CD8-positive, alpha-beta memory T cell (primary cell): Measurements from ENCODE around the gene TXLNG. TPM values are rescaled to one million over a fixed set of nuclear protein-coding genes. Genes with fewer than 3 reads are reported as not detected.

Experiments
- CTCF ChIA-PET: fragments of 350-600 bp; sonication (Branson Sonifier 250); formaldehyde crosslinking; loops from one replicate; lab custom pipeline; 2021; ENCODE audit warnings: antibody characterized with exemption; lab: Charles Lee
- POLR2A ChIA-PET: fragments of 350-600 bp; sonication (Branson Sonifier 250); formaldehyde crosslinking; loops from one replicate; lab custom pipeline; 2021; ENCODE audit warnings: antibody characterized with exemption; lab: Charles Lee
- DNase-seq, 5 donors: peaks; one replicate each; pipeline versions ENCODE4 v3.0.0 to v3.0.0-alpha.2; 2020 to 2022; ENCODE audit warnings: mixed read lengths in 1 of 5
- H3K27ac ChIP-seq: one replicate; pipeline ENCODE4 v1.7.0; 2013; ENCODE audit warnings: low read depth, mild to moderate bottlenecking, low read length, moderate library complexity
- H3K27me3 ChIP-seq: 2 replicates; pipeline ENCODE4 v1.7.0; 2013; ENCODE audit warnings: low read length, mild to moderate bottlenecking; ENCODE audit not compliant: insufficient read depth, poor library complexity, severe bottlenecking
- H3K36me3 ChIP-seq: 2 replicates; pipeline ENCODE4 v1.7.0; 2013; ENCODE audit warnings: mild to moderate bottlenecking, low read length, moderate library complexity; ENCODE audit not compliant: insufficient read depth
- H3K4me1 ChIP-seq: 2 replicates; pipeline ENCODE4 v1.7.0; 2013; ENCODE audit warnings: mild to moderate bottlenecking, low read length, moderate library complexity; ENCODE audit not compliant: insufficient read depth
- H3K4me3 ChIP-seq: 2 replicates; pipeline ENCODE4 v1.7.0; 2013; ENCODE audit warnings: mild to moderate bottlenecking, low read length
- H3K9me3 ChIP-seq: 2 replicates; pipeline ENCODE4 v1.7.0; 2013; ENCODE audit warnings: mild to moderate bottlenecking, low read length
- H3K27ac Mint-ChIP-seq, 8 donors: one replicate each; pipeline ENCODE4 v1.8.0; 2020 to 2021; ENCODE audit warnings: mixed read lengths in 8 of 8, mild to moderate bottlenecking in 6 of 8, inconsistent platforms in 3 of 8, moderate library complexity in 3 of 8
- H3K27me3 Mint-ChIP-seq, 2 donors: one replicate each; pipeline ENCODE4 v1.8.0; 2020 to 2021; ENCODE audit warnings: mixed read lengths in 2 of 2, mild to moderate bottlenecking in 1 of 2, moderate library complexity in 1 of 2
- H3K36me3 Mint-ChIP-seq, 3 donors: one replicate each; pipeline ENCODE4 v1.8.0; 2020 to 2021; ENCODE audit warnings: mixed read lengths in 3 of 3, inconsistent platforms in 1 of 3, mild to moderate bottlenecking in 1 of 3
- H3K4me1 Mint-ChIP-seq, 3 donors: one replicate each; pipeline ENCODE4 v1.8.0; 2020 to 2021; ENCODE audit warnings: mixed read lengths in 3 of 3, inconsistent platforms in 1 of 3, mild to moderate bottlenecking in 1 of 3
- H3K4me3 Mint-ChIP-seq, 7 donors: one replicate each; pipeline ENCODE4 v1.8.0; 2020 to 2021; ENCODE audit warnings: mixed read lengths in 7 of 7, mild to moderate bottlenecking in 6 of 7, moderate library complexity in 4 of 7, inconsistent platforms in 2 of 7
- H3K9me3 Mint-ChIP-seq, 5 donors: one replicate each; pipeline ENCODE4 v1.8.0; 2020 to 2022; ENCODE audit warnings: mixed read lengths in 5 of 5, mild to moderate bottlenecking in 3 of 5, moderate library complexity in 2 of 5, inconsistent platforms in 1 of 5
- polyA plus RNA-seq: library from polyadenylated mRNA; unstranded; fragments of 300-500 nt; fragmentation: Illumina TruSeq; gene quantifications from one replicate; pipeline ENCODE4 v1.2.3, GENCODE V29; 2021
- total RNA-seq, 2 experiments: library from RNA; stranded (reverse); gene quantifications; one replicate each; pipeline ENCODE4 v1.2.3, GENCODE V29; 2021

The TXLNG gene
- total and polyA plus RNA-seq, 3 experiments from 2014 or later: 18.3 to 23.3 (median 22.4) TPM

DNA sequence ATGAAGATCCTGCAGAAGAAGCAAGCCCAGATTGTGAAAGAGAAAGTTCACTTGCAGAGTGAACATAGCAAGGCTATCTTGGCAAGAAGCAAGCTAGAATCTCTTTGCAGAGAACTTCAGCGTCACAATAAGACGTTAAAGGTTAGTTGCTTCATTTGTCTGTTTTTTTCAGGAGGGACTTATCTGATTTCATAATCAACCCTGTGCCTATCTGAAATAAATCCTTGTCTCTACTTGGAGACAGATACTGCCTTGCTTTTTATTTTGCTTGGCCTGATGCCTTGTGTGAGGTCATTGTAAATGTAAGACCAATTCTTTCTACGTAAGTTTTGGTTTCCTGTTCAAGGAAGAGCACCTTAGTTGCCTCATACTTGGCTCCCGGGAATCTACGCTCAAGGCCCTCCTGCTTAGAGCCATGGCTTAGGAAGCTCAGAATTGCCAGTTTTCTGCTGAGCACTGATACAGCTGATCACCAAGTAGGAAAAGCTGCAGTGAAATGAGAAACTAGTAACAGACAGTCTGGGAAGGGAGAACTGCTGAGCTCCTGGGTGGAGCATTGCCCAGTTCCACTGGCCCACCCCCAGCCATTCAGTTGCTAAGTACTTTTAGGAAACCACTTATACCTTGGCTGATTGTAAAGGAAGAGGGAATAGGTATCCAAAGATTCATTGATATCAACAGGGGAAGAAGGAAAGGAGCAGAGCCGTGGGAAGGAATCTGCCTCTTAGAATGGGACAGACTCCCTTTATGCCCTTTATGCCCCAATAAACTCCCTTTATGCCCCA, 42.0 kb downstream of the TXLNG start:
- Histone ChIP-seq H3K27ac (no peak overlapping the region), H3K4me1 (no peaks in the 10 kb centered on the region), H3K9me3 (no peaks in the 10 kb centered on the region), H3K4me3 (no peak overlapping the region), H3K36me3 (peaks cover 11% of the 10 kb centered on the region), H3K27me3 (no peaks in the 10 kb centered on the region)
- Mint-ChIP-seq H3K4me3 (no peak overlapping the region), H3K27me3 (no peaks in the 10 kb centered on the region), H3K27ac (peak overlapping the region in 2 of 8 donors; percentile 34 to 66), H3K9me3 (no peaks in the 10 kb centered on the region), H3K36me3 (peaks cover 13 to 50% (median 20%) of the 10 kb centered on the region in 3 donors), H3K4me1 (no peaks in the 10 kb centered on the region)
- POLR2A ChIA-PET: no interaction called here
- CTCF ChIA-PET: interaction anchor here (2.6 kb wide), 1 partner anchor 63 kb away, joined by 9 read pairs; no protein-coding TSS in a partner anchor
- DNase-seq: no peak

DNA sequence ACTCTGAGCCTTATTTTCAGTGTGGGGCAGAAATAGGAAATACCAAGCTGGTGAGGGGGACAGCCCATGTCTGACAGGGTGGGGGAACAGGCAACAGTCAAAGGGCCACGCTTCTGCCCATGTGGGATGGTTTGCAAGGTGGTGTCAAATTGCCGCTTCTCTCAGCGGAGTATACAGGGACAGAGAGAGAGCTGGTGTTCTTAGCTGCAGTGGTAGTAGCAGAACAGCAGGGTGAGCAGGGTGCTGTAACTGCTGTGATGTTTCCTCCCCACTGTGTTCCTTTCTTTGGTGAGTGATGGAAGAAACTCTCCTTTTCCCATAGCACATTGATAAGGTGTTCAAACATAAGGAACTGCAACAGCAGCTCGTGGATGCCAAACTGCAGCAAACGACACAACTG, 46.0 kb downstream of the TXLNG start:
- CTCF ChIA-PET: no interaction called here
- POLR2A ChIA-PET: no interaction called here

DNA sequence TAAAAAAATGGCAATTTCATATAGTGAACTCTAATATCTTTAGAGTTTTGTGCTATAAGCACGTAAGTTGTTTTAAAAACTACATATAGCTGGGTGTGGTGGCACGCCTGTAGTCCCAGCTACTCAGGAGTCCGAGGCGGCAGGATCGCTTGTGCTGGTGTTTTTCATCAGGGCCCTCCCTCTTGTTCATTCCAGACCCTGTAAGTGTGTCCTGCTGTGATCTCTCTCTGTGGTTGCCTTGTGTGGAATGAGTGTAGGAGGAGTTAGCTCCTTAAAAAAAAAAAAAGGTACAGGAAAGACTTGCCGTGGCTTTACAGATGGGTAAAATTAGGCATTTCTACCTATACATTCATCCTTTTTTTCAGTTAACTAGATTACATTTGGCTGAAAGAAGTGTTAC, 48.5 kb downstream of the TXLNG start:
- H3K4me3 Mint-ChIP-seq: no peak overlapping the region

More for the DNA sequence above, 46.0 kb downstream of the TXLNG start:
- Histone ChIP-seq H3K27ac (no peak overlapping the region), H3K9me3 (no peaks in the 10 kb centered on the region), H3K4me3 (no peak overlapping the region), H3K4me1 (no peaks in the 10 kb centered on the region), H3K36me3 (peaks cover 12% of the 10 kb centered on the region), H3K27me3 (no peaks in the 10 kb centered on the region)
- peaks cover 0 to 1% (median 0%) of the 10 kb centered on the region in 3 donors for H3K4me1 Mint-ChIP-seq
- peak overlapping the region in 2 of 8 donors; percentile 4 to 15 for H3K27ac Mint-ChIP-seq
- H3K9me3 Mint-ChIP-seq: no peaks in the 10 kb centered on the region
- no peak for DNase-seq
- H3K36me3 Mint-ChIP-seq: peaks cover 19 to 63% (median 20%) of the 10 kb centered on the region in 3 donors
- peaks cover 0 to 3% of the 10 kb centered on the region in 2 donors for H3K27me3 Mint-ChIP-seq
- no peak overlapping the region for H3K4me3 Mint-ChIP-seq

DNA sequence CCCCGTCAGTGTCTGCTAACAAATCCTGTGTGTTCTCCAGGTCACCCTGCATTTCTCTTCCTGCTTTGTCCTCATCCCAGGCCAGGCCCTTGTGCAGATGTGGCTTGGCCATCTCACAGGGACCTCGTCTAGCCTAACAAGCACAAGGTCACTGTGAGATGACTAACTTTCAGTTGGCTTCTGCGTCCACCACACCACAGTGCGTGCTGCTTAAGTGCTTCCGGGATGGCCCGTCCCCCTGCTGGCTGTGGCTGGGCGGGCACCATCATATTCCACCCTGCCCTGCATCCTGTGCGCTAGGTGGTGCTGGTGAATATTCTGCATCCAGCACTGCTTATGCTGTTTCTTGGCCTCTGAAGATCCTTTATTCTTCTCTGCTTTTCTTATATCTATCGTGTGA, 50.1 kb downstream of the TXLNG start:
- Histone ChIP-seq H3K27me3 (no peaks in the 10 kb centered on the region), H3K9me3 (no peaks in the 10 kb centered on the region), H3K4me3 (no peak overlapping the region), H3K4me1 (no peaks in the 10 kb centered on the region), H3K36me3 (peaks cover 17% of the 10 kb centered on the region), H3K27ac (no peak overlapping the region)
- H3K36me3 Mint-ChIP-seq: peaks cover 11 to 83% (median 26%) of the 10 kb centered on the region in 3 donors
- H3K9me3 Mint-ChIP-seq: no peaks in the 10 kb centered on the region
- peaks cover 0 to 1% (median 0%) of the 10 kb centered on the region in 3 donors for H3K4me1 Mint-ChIP-seq
- DNase-seq: peak in 1 of 5 donors; percentile 1
- no peak overlapping the region for H3K4me3 Mint-ChIP-seq
- CTCF ChIA-PET: no interaction called here
- H3K27ac Mint-ChIP-seq: peak overlapping the region in 6 of 8 donors; percentile 43 to 78 (median 60)
- peaks cover 0 to 3% of the 10 kb centered on the region in 2 donors for H3K27me3 Mint-ChIP-seq
- POLR2A ChIA-PET: no interaction called here

More for the DNA sequence above, 48.5 kb downstream of the TXLNG start:
- Mint-ChIP-seq H3K27ac (peak overlapping the region in 1 of 8 donors; percentile 61), H3K27me3 (peaks cover 0 to 3% of the 10 kb centered on the region in 2 donors), H3K36me3 (peaks cover 13 to 74% (median 22%) of the 10 kb centered on the region in 3 donors), H3K9me3 (no peaks in the 10 kb centered on the region), H3K4me1 (peaks cover 0 to 1% (median 0%) of the 10 kb centered on the region in 3 donors)
- Histone ChIP-seq H3K27me3 (no peaks in the 10 kb centered on the region), H3K9me3 (no peaks in the 10 kb centered on the region), H3K4me3 (no peak overlapping the region), H3K36me3 (peaks cover 21% of the 10 kb centered on the region), H3K4me1 (no peaks in the 10 kb centered on the region), H3K27ac (no peak overlapping the region)
- CTCF ChIA-PET: interaction anchor here (1.2 kb wide), 1 partner anchor 58 kb away, joined by 3 read pairs; no protein-coding TSS in a partner anchor
- POLR2A ChIA-PET: no interaction called here
- no peak for DNase-seq

DNA sequence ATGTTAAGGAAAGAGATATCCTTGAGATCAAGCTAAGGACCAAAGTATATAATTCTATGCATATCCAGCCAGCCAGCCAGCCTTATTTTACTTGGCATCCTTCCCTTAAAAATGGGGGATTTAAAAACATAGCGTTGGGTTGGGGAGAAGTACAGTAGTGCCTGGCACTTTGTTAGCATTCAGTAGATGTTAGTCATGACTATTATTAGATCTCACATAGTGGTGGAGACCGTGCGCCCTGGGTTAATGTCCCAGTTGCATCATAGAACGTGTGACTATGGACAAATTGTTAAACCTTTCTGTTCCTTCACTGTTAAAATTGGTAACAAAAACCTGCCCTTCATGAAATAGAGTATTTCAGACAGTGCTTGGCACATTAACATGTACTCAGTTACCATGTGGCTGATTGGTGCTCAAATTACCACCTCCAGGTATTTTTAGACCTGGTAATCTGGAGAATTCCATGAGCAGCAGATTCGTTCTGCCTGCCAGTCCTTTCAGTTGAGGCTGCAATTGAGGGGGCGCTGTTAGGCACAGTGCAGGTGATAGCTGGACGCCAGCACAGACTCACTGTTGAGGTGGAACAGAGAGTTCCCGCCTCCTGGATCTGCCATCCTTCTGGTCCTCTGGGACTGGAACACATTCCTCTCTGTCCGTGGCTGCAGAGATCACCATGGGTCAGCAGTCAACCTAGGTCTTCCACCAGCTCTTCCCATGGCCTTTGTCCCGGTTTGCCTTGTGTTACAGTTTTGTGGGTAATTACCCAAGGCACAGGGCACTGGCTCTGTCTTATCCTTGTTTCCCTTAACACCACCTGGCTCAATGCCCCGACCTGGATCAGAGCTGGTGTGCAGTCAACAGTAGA, 52.2 kb downstream of the TXLNG start:
- no peak overlapping the region for H3K4me3 Mint-ChIP-seq
- POLR2A ChIA-PET: no interaction called here
- DNase-seq: no peak
- Histone ChIP-seq H3K27me3 (no peaks in the 10 kb centered on the region), H3K4me1 (no peaks in the 10 kb centered on the region), H3K36me3 (peaks cover 18% of the 10 kb centered on the region), H3K4me3 (no peak overlapping the region), H3K9me3 (no peaks in the 10 kb centered on the region), H3K27ac (no peak overlapping the region)
- H3K4me1 Mint-ChIP-seq: peaks cover 0 to 1% (median 0%) of the 10 kb centered on the region in 3 donors
- CTCF ChIA-PET: no interaction called here
- H3K27ac Mint-ChIP-seq: peak overlapping the region in 3 of 8 donors; percentile 17 to 54 (median 21)
- H3K9me3 Mint-ChIP-seq: no peaks in the 10 kb centered on the region
- peaks cover 14 to 83% (median 29%) of the 10 kb centered on the region in 3 donors for H3K36me3 Mint-ChIP-seq
- peaks cover 0 to 3% of the 10 kb centered on the region in 2 donors for H3K27me3 Mint-ChIP-seq

DNA sequence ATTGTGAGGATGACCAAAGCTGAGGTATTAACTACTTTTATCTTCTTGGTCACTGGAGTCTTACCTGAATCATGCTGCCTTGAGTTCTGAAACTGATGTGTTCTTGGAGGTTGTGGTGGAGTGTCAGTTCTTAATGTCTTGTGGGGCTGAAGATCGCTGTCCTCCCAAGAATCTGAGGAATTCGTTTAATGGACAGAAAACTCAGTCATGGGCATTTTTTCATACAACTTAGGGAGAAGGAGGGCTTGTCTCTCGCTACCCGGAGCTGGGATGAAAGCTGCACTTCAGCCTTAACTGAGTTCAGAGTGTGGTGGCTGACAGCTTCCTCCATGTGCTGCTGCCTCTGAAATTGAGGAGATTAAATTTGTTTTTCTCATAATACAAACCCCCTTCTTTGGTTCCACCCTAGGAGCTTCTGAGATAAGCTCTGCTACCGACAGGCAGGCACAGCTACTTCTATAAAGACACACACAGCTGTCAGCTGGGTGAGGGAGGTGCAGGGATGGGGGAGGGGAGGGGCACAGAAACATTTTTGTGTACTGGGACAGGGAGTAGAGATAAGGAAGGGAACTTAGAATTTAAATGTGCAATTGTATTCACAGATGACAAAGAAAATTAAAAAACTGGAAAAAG, 53.1 kb downstream of the TXLNG start:
- Mint-ChIP-seq H3K9me3 (no peaks in the 10 kb centered on the region), H3K27ac (peak overlapping the region in 1 of 8 donors; percentile 54), H3K36me3 (peaks cover 17 to 81% (median 25%) of the 10 kb centered on the region in 3 donors), H3K4me3 (no peak overlapping the region), H3K27me3 (peaks cover 0 to 3% of the 10 kb centered on the region in 2 donors), H3K4me1 (peaks cover 0 to 1% (median 0%) of the 10 kb centered on the region in 3 donors)
- peaks cover 21% of the 10 kb centered on the region for H3K36me3 ChIP-seq
- H3K9me3 ChIP-seq: no peaks in the 10 kb centered on the region
- DNase-seq: no peak
- H3K4me3 ChIP-seq: no peak overlapping the region
- H3K27me3 ChIP-seq: no peaks in the 10 kb centered on the region
- no peak overlapping the region for H3K27ac ChIP-seq
- ChIA-PET CTCF (no interaction called here), POLR2A (no interaction called here)
- no peaks in the 10 kb centered on the region for H3K4me1 ChIP-seq

DNA sequence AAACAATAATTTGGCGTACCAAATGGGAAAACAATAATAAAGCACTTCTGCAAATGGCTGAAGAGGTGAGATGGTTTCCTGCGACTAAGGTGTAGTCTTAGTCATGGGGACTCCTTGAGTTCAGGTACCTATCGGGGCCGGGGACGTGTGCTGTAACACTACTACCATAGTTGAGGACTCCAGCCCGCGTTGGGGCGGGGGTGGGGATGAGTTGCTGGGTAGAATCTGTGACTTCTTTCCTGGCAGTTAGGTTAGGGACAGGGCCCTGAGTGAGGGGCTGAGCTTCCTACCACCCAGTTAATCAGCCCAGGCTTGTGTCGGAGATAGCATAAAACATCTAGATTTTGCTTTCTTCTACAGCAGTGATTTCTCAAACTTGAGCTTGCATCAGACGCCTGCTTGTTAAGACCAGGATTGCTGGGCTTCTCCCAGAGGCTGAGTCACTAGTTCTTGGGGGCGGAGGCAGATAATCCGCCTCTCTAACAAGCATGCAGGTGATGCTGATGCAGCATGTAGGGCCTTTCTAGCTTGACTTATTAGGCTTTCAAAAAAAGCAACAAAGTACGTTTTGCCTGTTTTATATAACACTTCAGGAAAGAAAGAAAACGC, 53.7 kb downstream of the TXLNG start:
- no peak for DNase-seq
- H3K36me3 ChIP-seq: peaks cover 21% of the 10 kb centered on the region
- CTCF ChIA-PET: no interaction called here

More for the DNA sequence above, 53.7 kb downstream of the TXLNG start:
- Mint-ChIP-seq H3K9me3 (no peaks in the 10 kb centered on the region), H3K4me1 (peaks cover 0 to 1% (median 0%) of the 10 kb centered on the region in 3 donors), H3K36me3 (peaks cover 17 to 84% (median 26%) of the 10 kb centered on the region in 3 donors), H3K27ac (no peak overlapping the region), H3K4me3 (peak overlapping the region in 1 of 7 donors; percentile 59), H3K27me3 (peaks cover 0 to 3% of the 10 kb centered on the region in 2 donors)
- Histone ChIP-seq H3K27ac (no peak overlapping the region), H3K4me3 (no peak overlapping the region), H3K4me1 (no peaks in the 10 kb centered on the region), H3K9me3 (no peaks in the 10 kb centered on the region), H3K27me3 (no peaks in the 10 kb centered on the region)
- POLR2A ChIA-PET: interaction anchor here (0.6 kb wide), 1 partner anchor 20 kb away, joined by 6 read pairs; no protein-coding TSS in a partner anchor
